Heart left ventricle (tissue), 13 donors: ENCODE data around the gene SLC25A33.

Experiments used
- CTCF ChIP-seq, 12 donors: fragments of 200-600 bp; sonication (generic) in 4 of 12; IDR thresholded peaks; one replicate each; pipeline versions ENCODE4 v1.5.0 to v1.8.0; 2018 to 2022; ENCODE audit warnings: antibody characterized with exemption in 12 of 12, mild to moderate bottlenecking in 5 of 12
- POLR2A ChIP-seq, 2 donors: fragments of 450-650 bp; IDR thresholded peaks; one replicate each; pipeline ENCODE4 v1.6.1; 2017; ENCODE audit warnings: antibody characterized with exemption in 2 of 2, mild to moderate bottlenecking in 2 of 2, moderate library complexity in 2 of 2
- donor health status: ischemic (EF 13 %, LVEDD 7.1; RV severe dilation, severe dysfunction).
- donor health status: DM: no; HTN: yes; CAD: no.
- donor health status: DM: no; HTN: no; CAD: no.
- donor health status: ischemic (EF 25% LVEDD 6.9; RV normal size, moderate dysfunction).
- donor health status: ischemic (EF 25% LVEDD 5.7; RV mildly dilated, moderate dysfunction).
- donor health status: ischemic (EF 35%, LVEDD 5.7; RV mildly dilated, moderate dysfunction).
- donor health status: nonischemic (EF 11% LVEDD 7.7; RV severe dilation, severe dysfunction).
- donor health status: DM: yes; HTN: yes; CAD: no.
- donor health status: PGD.
- donor health status: ischemic (EF 29% LVEDD 5.4; RV normal size, mild dysfunction).
- donor health status: nonischemic (EF 23%, LVEDD 6.1; RV moderate dilation, normal function).

GRCh38 chr1:9503001-9503675 is 36.1 kb upstream of the SLC25A33 start:
- TF ChIP-seq CTCF (IDR thresholded peaks at IDR 0.05) (no peak), POLR2A (IDR thresholded peaks at IDR 0.05) (no peak)
